Astrocyte (in vitro differentiated cells and primary cell): ENCODE measurements around the gene CSNK1G2.

Source experiments
- EZH2 ChIP-seq: IDR thresholded peaks from 2 replicates; pipeline ENCODE4 v1.6.1; 2012; ENCODE audit warnings: mild to moderate bottlenecking, low read length, inconsistent platforms; ENCODE audit not compliant: insufficient read depth
- TF ChIP-seq, protein P1 (sequence below): IDR thresholded peaks from 2 replicates; pipeline ENCODE4 v1.5.1; 2011; ENCODE audit warnings: low read depth, mild to moderate bottlenecking, inconsistent platforms, low read length, moderate library complexity; ENCODE audit not compliant: insufficient read depth

DNA sequence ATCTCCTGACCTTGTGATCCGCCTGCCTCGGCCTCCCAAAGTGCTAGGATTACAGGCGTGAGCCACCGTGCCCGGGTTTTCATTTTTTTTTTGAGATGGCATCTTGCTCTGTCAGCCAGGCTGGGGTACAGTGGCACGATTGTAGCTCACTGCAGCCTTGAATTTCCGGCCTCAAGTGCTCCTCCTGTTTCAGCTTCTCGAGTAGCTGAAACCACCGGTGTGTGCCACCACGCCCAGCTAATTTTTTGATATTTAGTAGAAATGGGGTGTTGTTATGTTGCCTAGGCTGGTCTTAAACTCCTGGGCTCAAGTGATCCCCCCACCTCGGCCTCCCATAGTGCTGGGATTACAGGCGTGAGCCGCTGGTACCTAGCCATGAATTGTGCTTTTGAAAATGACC, 29.9 kb upstream of the CSNK1G2 start:
- TF ChIP-seq, protein P1, sequence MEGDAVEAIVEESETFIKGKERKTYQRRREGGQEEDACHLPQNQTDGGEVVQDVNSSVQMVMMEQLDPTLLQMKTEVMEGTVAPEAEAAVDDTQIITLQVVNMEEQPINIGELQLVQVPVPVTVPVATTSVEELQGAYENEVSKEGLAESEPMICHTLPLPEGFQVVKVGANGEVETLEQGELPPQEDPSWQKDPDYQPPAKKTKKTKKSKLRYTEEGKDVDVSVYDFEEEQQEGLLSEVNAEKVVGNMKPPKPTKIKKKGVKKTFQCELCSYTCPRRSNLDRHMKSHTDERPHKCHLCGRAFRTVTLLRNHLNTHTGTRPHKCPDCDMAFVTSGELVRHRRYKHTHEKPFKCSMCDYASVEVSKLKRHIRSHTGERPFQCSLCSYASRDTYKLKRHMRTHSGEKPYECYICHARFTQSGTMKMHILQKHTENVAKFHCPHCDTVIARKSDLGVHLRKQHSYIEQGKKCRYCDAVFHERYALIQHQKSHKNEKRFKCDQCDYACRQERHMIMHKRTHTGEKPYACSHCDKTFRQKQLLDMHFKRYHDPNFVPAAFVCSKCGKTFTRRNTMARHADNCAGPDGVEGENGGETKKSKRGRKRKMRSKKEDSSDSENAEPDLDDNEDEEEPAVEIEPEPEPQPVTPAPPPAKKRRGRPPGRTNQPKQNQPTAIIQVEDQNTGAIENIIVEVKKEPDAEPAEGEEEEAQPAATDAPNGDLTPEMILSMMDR = no peak
- TF ChIP-seq EZH2 = no peak
